Spleen (tissue), 7 donors: Measurements from ENCODE around the gene PTPRN2.

Source experiments
- POLR2AphosphoS5 ChIP-seq, 3 donors: sonication (generic); formaldehyde crosslinking; IDR thresholded peaks; one replicate each; pipeline ENCODE4 v1.5.1; 2017; ENCODE audit warnings: antibody characterized with exemption in 3 of 3
- TF ChIP-seq, protein P1 (sequence below), 11 experiments: fragments of 200-600 bp in 7 of 11; fragments of 450-650 bp in 4 of 11; sonication (generic) in 4 of 11; IDR thresholded peaks in 8 of 11; conservative IDR thresholded peaks in 3 of 11; 1 replicate in 7 of 11; 2 replicates in 4 of 11; pipeline versions ENCODE4 v1.4.0 to v1.8.0; 2016 to 2021; ENCODE audit warnings: antibody characterized with exemption in 11 of 11, inconsistent platforms in 4 of 11, mild to moderate bottlenecking in 1 of 11
- donor health status: DM: no; HTN: no; CAD: no; lungs with moderate emphysema.
- donor health status: DM: no; HTN: no; CAD: no.
- donor health status: DM: no; HTN: no; CAD: no.

DNA sequence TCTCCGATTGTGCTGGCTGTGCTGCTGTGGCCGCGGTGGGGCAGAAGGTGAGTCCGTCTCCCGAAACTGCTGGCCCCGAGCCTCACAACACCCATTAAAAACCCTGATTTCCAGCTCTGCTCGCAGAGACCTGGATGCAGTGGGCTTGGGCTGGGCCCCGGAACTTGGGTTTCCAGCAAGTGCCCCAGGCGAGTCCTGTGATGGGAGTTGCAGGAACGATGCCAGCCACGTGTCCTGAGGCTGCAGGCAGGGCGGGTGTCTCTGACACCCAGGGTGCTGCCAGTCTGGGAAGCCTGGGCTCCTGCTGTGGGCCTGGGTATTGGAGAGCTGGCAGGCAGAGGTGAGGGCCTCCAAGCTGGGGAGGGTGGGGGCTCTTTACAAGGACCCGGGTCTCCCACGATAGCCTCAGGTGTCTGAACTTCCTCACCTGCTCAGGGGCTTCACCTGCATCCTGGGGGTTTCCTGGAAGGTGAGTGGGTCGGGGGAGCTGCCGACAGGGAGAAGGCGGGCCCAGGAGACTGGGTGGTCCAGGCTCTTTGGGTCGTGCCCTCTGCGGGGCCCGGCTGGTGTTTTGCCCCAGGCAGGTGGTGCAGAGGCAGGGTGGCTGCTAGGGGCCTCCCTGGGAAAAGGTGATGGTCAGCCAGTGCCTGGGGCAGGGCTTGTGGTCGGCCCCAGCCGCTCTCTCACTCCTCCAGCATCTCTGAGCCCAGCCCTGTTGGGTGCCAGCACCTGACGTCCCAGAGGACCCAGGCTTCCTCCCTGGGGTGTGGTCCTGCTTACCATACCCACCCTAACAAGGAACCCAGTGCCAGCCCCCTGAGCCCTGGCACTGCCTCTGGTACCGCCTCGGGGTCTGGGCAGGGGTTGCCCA, 1070.5 kb downstream of the PTPRN2 start:
- TF ChIP-seq, protein P1, sequence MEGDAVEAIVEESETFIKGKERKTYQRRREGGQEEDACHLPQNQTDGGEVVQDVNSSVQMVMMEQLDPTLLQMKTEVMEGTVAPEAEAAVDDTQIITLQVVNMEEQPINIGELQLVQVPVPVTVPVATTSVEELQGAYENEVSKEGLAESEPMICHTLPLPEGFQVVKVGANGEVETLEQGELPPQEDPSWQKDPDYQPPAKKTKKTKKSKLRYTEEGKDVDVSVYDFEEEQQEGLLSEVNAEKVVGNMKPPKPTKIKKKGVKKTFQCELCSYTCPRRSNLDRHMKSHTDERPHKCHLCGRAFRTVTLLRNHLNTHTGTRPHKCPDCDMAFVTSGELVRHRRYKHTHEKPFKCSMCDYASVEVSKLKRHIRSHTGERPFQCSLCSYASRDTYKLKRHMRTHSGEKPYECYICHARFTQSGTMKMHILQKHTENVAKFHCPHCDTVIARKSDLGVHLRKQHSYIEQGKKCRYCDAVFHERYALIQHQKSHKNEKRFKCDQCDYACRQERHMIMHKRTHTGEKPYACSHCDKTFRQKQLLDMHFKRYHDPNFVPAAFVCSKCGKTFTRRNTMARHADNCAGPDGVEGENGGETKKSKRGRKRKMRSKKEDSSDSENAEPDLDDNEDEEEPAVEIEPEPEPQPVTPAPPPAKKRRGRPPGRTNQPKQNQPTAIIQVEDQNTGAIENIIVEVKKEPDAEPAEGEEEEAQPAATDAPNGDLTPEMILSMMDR (IDR thresholded peaks at IDR 0.05 in 8 of 11, conservative IDR thresholded peaks at IDR 0.05 in 3 of 11), result no peak
- no peak for TF ChIP-seq POLR2AphosphoS5 (IDR thresholded peaks at IDR 0.05)
